ENCODE data around the gene PDK2.

PDK2 gene

GRCh38 chr17:50153650-50154575, 58.8 kb downstream of the PDK2 start:
- no peak for TF ChIP-seq EGR1 (IDR thresholded peaks at IDR 0.05)
- no peak for TF ChIP-seq TAF1 (IDR thresholded peaks at IDR 0.05; ENCODE audit: low read depth)
- TF ChIP-seq CEBPB (IDR thresholded peaks at IDR 0.05) = no peak
- no peak for TF ChIP-seq CREB1 (IDR thresholded peaks at IDR 0.05; ENCODE audit: low read depth)
- no peak for TF ChIP-seq ZBTB7A (IDR thresholded peaks at IDR 0.05; ENCODE audit: low read depth)
- no peak for TF ChIP-seq RAD21 (IDR thresholded peaks at IDR 0.05; ENCODE audit: low read depth)
- TF ChIP-seq FOXM1 (IDR thresholded peaks at IDR 0.05; ENCODE audit: borderline replicate concordance, low read depth) = no peak
- TF ChIP-seq EP300 (IDR thresholded peaks at IDR 0.05; ENCODE audit: borderline replicate concordance) = no peak
- TF ChIP-seq REST (IDR thresholded peaks at IDR 0.05; ENCODE audit: low read depth) = no peak
- TF ChIP-seq YY1 (IDR thresholded peaks at IDR 0.05; ENCODE audit: low read depth) = no peak
- TF ChIP-seq, protein P1, sequence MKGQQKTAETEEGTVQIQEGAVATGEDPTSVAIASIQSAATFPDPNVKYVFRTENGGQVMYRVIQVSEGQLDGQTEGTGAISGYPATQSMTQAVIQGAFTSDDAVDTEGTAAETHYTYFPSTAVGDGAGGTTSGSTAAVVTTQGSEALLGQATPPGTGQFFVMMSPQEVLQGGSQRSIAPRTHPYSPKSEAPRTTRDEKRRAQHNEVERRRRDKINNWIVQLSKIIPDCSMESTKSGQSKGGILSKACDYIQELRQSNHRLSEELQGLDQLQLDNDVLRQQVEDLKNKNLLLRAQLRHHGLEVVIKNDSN (IDR thresholded peaks at IDR 0.05) = no peak
- no peak for TF ChIP-seq TEAD4 (IDR thresholded peaks at IDR 0.05)
- TF ChIP-seq MAX (IDR thresholded peaks at IDR 0.05) = no peak
- no peak for TF ChIP-seq TCF12 (IDR thresholded peaks at IDR 0.05; ENCODE audit: low read depth)

- no peak for TF ChIP-seq EGR1 (IDR thresholded peaks at IDR 0.05)
Measured at GRCh38 chr17:50154604-50155003, 59.5 kb downstream of the PDK2 start.

GRCh38 chr17:50155115-50155819, 60.1 kb downstream of the PDK2 start:
- TF ChIP-seq CEBPB (IDR thresholded peaks at IDR 0.05) = no peak
- no peak for TF ChIP-seq TEAD4 (IDR thresholded peaks at IDR 0.05)
- no peak for TF ChIP-seq YY1 (IDR thresholded peaks at IDR 0.05; ENCODE audit: low read depth)
- TF ChIP-seq TCF12 (IDR thresholded peaks at IDR 0.05; ENCODE audit: low read depth) = no peak
- no peak for TF ChIP-seq TAF1 (IDR thresholded peaks at IDR 0.05; ENCODE audit: low read depth)
- no peak for TF ChIP-seq EP300 (IDR thresholded peaks at IDR 0.05; ENCODE audit: borderline replicate concordance)
- TF ChIP-seq ZBTB7A (IDR thresholded peaks at IDR 0.05; ENCODE audit: low read depth) = no peak
- TF ChIP-seq MAX (IDR thresholded peaks at IDR 0.05) = no peak
- TF ChIP-seq RAD21 (IDR thresholded peaks at IDR 0.05; ENCODE audit: low read depth) = no peak
- TF ChIP-seq, protein P1 (IDR thresholded peaks at IDR 0.05) = no peak
- no peak for TF ChIP-seq EGR1 (IDR thresholded peaks at IDR 0.05)

DNA sequence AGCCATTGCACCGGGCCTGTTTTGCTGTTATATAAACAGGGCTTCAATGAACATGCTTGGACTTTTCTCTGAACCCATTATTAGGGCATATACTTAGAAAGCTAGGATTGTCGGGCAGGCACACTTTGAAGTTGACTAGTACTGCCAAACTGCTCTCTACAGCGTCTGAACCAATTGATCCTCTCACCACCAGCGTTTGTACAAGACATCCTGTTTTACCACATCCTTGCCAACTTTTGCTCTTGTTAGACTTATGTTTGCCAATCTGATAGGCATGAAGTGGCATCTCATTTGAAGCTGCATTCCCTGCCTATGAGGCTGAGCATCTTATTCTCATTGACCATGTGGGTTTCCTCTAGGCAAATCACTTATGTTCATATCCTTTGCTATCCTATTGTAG, 62.7 kb downstream of the PDK2 start:
- TF ChIP-seq TAF1 (IDR thresholded peaks at IDR 0.05; ENCODE audit: low read depth) (no peak), EP300 (IDR thresholded peaks at IDR 0.05; ENCODE audit: borderline replicate concordance) (no peak), NFIC (IDR thresholded peaks at IDR 0.05) (no peak), FOXM1 (IDR thresholded peaks at IDR 0.05; ENCODE audit: borderline replicate concordance, low read depth) (no peak), CEBPB (IDR thresholded peaks at IDR 0.05) (no peak)

DNA sequence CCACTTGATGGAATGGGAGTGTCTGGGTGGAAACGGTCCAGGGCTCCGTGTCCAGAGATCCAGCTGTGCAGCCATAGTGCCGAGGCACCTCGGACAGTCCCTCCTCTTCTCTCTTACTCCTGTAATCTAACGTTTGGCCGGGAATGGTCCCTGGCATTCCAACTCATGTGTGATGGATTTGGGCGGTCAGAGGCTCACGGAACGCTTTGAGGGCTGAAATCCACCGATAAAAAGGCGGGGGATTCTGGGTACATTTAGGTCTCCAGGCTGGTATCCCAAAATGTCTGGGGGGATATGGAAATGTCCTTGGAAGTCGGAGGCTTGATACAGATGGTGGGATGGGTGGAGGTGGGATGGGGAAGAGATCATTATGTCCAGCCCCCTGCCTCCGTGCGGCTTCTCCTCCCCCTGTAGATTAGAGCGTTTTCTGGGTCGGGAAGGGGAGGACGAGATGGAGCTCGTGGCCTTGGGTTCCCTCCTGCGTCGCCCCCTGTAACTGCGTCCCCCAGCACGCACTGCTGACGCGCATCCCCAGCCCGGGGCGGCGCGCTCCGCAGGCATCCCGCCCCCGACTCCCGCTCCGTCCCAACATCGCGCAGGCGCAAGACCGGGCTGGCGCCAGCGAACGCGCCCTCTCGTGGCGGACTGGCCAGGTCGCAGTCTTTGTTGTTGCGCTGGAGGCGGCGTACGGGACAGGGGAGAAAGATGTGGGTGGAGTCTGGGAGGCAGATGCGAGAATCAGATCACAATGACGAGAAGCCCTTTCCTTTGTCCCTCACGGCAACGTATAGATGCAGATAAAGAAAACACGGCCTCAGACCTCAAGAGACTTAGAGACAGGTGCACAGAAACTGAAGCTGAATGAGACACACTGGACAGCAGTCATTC, 66.1 kb downstream of the PDK2 start:
- TF ChIP-seq EGR1 (IDR thresholded peaks at IDR 0.05) (peak; percentile 84), RAD21 (IDR thresholded peaks at IDR 0.05; ENCODE audit: low read depth) (peak; percentile 63; the same call in 1 of the 2 replicates), CEBPB (IDR thresholded peaks at IDR 0.05) (no peak), TCF12 (IDR thresholded peaks at IDR 0.05; ENCODE audit: low read depth) (peak; percentile 16; the same call in 1 of the 2 replicates), EP300 (IDR thresholded peaks at IDR 0.05; ENCODE audit: borderline replicate concordance) (peak; percentile 25; the same call in 1 of the 2 replicates), NFIC (IDR thresholded peaks at IDR 0.05) (no peak), FOXM1 (IDR thresholded peaks at IDR 0.05; ENCODE audit: borderline replicate concordance, low read depth) (no peak), MAX (IDR thresholded peaks at IDR 0.05) (peak; percentile 54; the same call in 1 of the 2 replicates), CREB1 (IDR thresholded peaks at IDR 0.05; ENCODE audit: low read depth) (no peak), TAF1 (IDR thresholded peaks at IDR 0.05; ENCODE audit: low read depth) (0 out of 2 replicates have a peak, but pooled peaks have one; percentile 39), TEAD4 (IDR thresholded peaks at IDR 0.05) (no peak), YY1 (IDR thresholded peaks at IDR 0.05; ENCODE audit: low read depth) (0 out of 2 replicates have a peak, but pooled peaks have one; percentile 42), ZBTB7A (IDR thresholded peaks at IDR 0.05; ENCODE audit: low read depth) (peak; percentile 91; the same call in 1 of the 2 replicates), REST (IDR thresholded peaks at IDR 0.05; ENCODE audit: low read depth) (no peak)
- TF ChIP-seq, protein P1 (IDR thresholded peaks at IDR 0.05) = no peak

Measured in Ishikawa (cell line).